PFSK-1 (cell line): ENCODE data around the gene ITK.

ENCODE experiments used
- FOXP2 ChIP-seq: optimal IDR thresholded peaks from 2 replicates; pipeline ENCODE3; 2011; ENCODE audit warnings: borderline replicate concordance, control low read depth, inconsistent platforms; ENCODE audit not compliant: insufficient read depth; ENCODE audit errors: extremely low read length, extremely low read depth
- POLR2AphosphoS5 ChIP-seq: IDR thresholded peaks from 2 replicates; pipeline ENCODE4 v1.6.1; 2012; ENCODE audit warnings: low read depth, mild to moderate bottlenecking, control low read depth, low read length, moderate library complexity
- SIN3A ChIP-seq: IDR thresholded peaks from 2 replicates; pipeline ENCODE4 v1.6.1; 2012; ENCODE audit warnings: mild to moderate bottlenecking, low read length, moderate library complexity, borderline replicate concordance; ENCODE audit not compliant: insufficient read depth
- TAF1 ChIP-seq: IDR thresholded peaks from 2 replicates; pipeline ENCODE4 v1.6.1; 2012; ENCODE audit warnings: low read length, control low read depth, borderline replicate concordance; ENCODE audit not compliant: insufficient read depth
- TF ChIP-seq, protein P1 (sequence below), 2 experiments: IDR thresholded peaks; 2 replicates each; pipeline versions ENCODE4 v1.6.1 to v1.8.0; 2011 to 2012; ENCODE audit warnings: low read depth in 2 of 2, low read length in 2 of 2, control low read depth in 1 of 2, inconsistent platforms in 1 of 2, mild to moderate bottlenecking in 1 of 2, moderate library complexity in 1 of 2; ENCODE audit not compliant: insufficient read depth in 1 of 2

Gene ITK

DNA sequence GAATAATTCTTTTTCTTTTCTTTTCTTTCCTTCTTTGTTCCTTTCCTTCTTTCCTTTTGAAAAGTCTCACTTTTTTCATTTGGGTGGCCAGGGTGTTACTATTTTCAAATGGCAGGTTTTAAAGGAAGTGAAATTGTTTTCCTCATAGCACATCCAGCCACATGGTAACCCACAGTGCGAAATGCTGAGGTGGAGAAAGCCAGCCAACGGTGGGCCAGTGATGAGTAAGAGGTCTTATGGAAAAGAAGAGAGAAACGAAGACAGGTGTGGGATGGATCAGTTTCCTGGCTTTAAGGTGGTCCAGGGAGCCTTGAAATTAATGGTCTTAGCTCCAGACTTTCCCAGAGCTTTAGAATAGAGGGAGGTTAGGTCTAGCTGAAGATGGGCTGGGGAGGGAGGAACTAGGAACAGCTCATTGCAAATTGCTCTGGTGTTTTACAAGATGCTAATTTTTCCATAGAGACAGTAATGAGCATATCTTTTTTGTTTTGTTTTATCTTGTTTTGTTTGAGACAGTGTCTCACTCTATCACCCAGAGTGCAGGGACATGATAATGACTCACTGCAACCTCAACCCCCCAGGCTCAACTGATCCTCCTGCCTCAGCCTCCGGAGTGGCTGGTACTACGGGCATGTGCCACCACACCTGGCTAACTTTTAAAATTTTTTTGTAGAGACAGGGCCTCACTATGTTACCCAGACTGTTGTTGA lies 17.8 kb downstream of the ITK start:
- TF ChIP-seq POLR2AphosphoS5 (no peak), FOXP2 (no peak), TAF1 (no peak), SIN3A (no peak)
- TF ChIP-seq, protein P1, sequence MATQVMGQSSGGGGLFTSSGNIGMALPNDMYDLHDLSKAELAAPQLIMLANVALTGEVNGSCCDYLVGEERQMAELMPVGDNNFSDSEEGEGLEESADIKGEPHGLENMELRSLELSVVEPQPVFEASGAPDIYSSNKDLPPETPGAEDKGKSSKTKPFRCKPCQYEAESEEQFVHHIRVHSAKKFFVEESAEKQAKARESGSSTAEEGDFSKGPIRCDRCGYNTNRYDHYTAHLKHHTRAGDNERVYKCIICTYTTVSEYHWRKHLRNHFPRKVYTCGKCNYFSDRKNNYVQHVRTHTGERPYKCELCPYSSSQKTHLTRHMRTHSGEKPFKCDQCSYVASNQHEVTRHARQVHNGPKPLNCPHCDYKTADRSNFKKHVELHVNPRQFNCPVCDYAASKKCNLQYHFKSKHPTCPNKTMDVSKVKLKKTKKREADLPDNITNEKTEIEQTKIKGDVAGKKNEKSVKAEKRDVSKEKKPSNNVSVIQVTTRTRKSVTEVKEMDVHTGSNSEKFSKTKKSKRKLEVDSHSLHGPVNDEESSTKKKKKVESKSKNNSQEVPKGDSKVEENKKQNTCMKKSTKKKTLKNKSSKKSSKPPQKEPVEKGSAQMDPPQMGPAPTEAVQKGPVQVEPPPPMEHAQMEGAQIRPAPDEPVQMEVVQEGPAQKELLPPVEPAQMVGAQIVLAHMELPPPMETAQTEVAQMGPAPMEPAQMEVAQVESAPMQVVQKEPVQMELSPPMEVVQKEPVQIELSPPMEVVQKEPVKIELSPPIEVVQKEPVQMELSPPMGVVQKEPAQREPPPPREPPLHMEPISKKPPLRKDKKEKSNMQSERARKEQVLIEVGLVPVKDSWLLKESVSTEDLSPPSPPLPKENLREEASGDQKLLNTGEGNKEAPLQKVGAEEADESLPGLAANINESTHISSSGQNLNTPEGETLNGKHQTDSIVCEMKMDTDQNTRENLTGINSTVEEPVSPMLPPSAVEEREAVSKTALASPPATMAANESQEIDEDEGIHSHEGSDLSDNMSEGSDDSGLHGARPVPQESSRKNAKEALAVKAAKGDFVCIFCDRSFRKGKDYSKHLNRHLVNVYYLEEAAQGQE (IDR thresholded peaks at IDR 0.05; ENCODE audit: insufficient read depth in 1 of 2, low read depth in 2 of 2, low read length in 2 of 2) = no peak

DNA sequence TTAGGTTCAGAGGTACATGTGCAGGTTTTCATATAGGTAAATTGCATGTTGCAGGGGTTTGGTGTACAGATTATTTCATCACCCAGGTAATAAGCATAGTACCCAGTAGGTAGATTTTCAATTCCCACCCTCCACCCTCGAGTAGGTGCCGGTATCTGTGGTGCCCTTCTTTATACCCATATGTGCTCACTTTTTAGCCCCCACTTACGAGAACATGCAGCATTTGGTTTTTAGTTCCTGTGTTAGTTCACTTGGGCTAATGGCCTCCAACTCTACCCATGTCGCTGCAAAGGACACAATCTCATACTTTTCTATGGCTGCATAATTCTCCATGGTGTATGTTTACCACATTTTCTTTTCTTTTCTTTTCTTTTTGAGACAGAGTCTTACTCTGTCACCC lies 21.2 kb downstream of the ITK start:
- TF ChIP-seq FOXP2 (no peak), TAF1 (no peak), POLR2AphosphoS5 (no peak), SIN3A (no peak)
- TF ChIP-seq, protein P1 (IDR thresholded peaks at IDR 0.05; ENCODE audit: insufficient read depth in 1 of 2, low read depth in 2 of 2, low read length in 2 of 2) = no peak

DNA sequence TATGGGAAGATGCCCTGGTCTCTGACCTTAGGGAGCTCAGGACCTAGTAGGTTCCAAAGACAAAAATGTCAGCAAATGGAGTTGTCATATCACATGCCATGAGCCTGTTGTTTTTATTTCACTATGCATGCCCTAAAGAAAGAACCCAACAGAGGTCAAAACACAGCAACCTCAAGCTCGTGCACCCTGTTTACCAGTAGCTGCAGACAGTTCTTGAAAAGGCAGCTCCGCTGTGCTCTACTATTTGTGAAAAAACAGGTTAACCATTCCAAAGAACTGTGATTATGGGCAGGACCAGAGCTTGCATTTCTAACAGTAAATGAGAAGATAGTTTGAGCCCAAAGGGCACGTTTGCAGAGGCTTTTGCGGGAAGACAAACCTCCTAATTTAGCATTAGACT lies 22.8 kb downstream of the ITK start:
- no peak for TF ChIP-seq FOXP2
- no peak for TF ChIP-seq POLR2AphosphoS5
- no peak for TF ChIP-seq SIN3A
- no peak for TF ChIP-seq TAF1
- TF ChIP-seq, protein P1 (IDR thresholded peaks at IDR 0.05; ENCODE audit: insufficient read depth in 1 of 2, low read depth in 2 of 2, low read length in 2 of 2) = no peak

DNA sequence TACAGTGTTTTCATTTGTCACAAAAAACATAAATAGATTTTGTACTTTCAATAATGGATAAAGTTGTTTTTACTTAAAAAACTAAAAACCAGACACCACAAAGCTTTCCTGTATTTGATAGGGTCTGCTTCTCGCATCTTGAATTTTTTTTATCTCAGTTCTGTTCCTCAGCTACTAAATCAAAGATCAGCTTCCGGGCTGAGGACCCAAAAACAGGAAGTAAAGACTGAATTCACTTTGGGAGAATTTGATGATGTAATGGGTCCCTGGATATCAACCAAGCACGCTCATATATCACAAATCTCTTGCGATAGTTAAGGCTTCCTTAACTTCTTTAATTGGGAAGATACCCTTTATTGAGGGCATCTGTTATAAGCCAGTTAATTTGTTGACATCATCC lies 24.1 kb downstream of the ITK start:
- TF ChIP-seq SIN3A = no peak

DNA sequence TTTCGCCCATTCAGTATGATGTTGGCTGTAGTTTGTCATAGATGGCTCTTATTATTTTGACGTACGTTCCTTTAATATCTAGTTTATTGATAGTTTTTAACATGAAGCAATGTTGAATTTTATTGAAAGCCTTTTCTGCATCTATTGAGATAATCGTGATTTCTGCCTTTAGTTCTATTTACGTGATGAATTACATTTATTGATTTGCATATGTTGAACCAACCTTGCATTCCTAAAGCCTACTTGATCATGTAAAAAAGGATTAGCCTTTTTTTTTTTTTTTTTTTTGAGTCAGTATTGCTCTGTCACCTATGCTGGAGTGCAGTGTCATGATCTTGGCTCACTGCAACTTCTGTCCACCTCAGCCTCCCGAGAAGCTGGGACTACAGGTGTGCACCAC lies 25.1 kb downstream of the ITK start:
- TF ChIP-seq FOXP2 (no peak), TAF1 (no peak), POLR2AphosphoS5 (no peak), SIN3A (no peak)
- TF ChIP-seq, protein P1 (IDR thresholded peaks at IDR 0.05; ENCODE audit: insufficient read depth in 1 of 2, low read depth in 2 of 2, low read length in 2 of 2) = no peak
